Caco-2 (cell line): ENCODE results near the gene INAFM2. TPM values are rescaled to one million over a fixed set of nuclear protein-coding genes. Genes with fewer than 3 reads are reported as not detected.

Experiments
- Bru-seq: library from RNA; stranded (reverse); fragments of 400-500 nt; gene quantifications from one replicate; lab custom pipeline; 2021; lab: Mats Ljungman, UMichigan
- BruChase-seq, 2 experiments: library from RNA; stranded (reverse); fragments of 400-500 nt; gene quantifications; one replicate each; lab custom pipeline; 2021; lab: Mats Ljungman, UMichigan
- BruUV-seq: library from RNA; stranded (reverse); fragments of 400-500 nt; replicated peaks from 2 replicates; lab custom pipeline; 2021; lab: Mats Ljungman, UMichigan
- CTCF ChIA-PET: fragments of 300-600 bp; sonication (Branson Sonifier 250); formaldehyde crosslinking; loops from one replicate; lab custom pipeline; 2022; ENCODE audit warnings: antibody characterized with exemption; lab: Charles Lee
- POLR2A ChIA-PET: fragments of 300-600 bp; sonication (Branson Sonifier 250); formaldehyde crosslinking; loops from one replicate; lab custom pipeline; 2022; ENCODE audit warnings: antibody characterized with exemption; lab: Charles Lee
- DNase-seq, 2 experiments: peaks; one replicate each; pipeline versions ENCODE4 v3.0.0 to v3.0.0-alpha.2; 2020 to 2022
- H3K27me3 ChIP-seq: replicated peaks from 2 replicates; pipeline ENCODE4 v1.6.0; 2011; ENCODE audit warnings: low read length; ENCODE audit not compliant: control insufficient read depth, insufficient read depth
- H3K36me3 ChIP-seq: 2 replicates; pipeline ENCODE4 v1.5.1; 2011; ENCODE audit warnings: low read length; ENCODE audit not compliant: control insufficient read depth, insufficient read depth
- H3K4me1 ChIP-seq: fragments of 250-450 bp; sonication (Bioruptor Pico); 2 replicates; pipeline ENCODE4 v1.5.1; 2020; ENCODE audit warnings: mild to moderate bottlenecking
- H3K4me3 ChIP-seq: 2 replicates; pipeline ENCODE4 v1.5.1; 2011; ENCODE audit warnings: low read depth, mild to moderate bottlenecking, control low read depth, low read length
- H3K9me3 ChIP-seq: fragments of 250-450 bp; sonication (Bioruptor Pico); 2 replicates; pipeline ENCODE4 v1.5.1; 2020; ENCODE audit warnings: mild to moderate bottlenecking, moderate library complexity
- H3K27ac Mint-ChIP-seq: one replicate; pipeline ENCODE4 v1.8.0; 2022; ENCODE audit warnings: mixed read lengths; ENCODE audit not compliant: unreplicated experiment
- H3K27me3 Mint-ChIP-seq: one replicate; pipeline ENCODE4 v1.8.0; 2022; ENCODE audit warnings: mixed read lengths; ENCODE audit not compliant: insufficient read depth, unreplicated experiment
- H3K36me3 Mint-ChIP-seq: one replicate; pipeline ENCODE4 v1.8.0; 2022; ENCODE audit warnings: mild to moderate bottlenecking, mixed read lengths; ENCODE audit not compliant: insufficient read depth, unreplicated experiment
- H3K4me1 Mint-ChIP-seq: one replicate; pipeline ENCODE4 v1.8.0; 2022; ENCODE audit warnings: low read depth, mixed read lengths; ENCODE audit not compliant: unreplicated experiment
- H3K4me3 Mint-ChIP-seq: one replicate; pipeline ENCODE4 v1.8.0; 2022; ENCODE audit warnings: mild to moderate bottlenecking, moderate library complexity, mixed read lengths; ENCODE audit not compliant: unreplicated experiment
- H3K9me3 Mint-ChIP-seq: one replicate; pipeline ENCODE4 v1.8.0; 2022; ENCODE audit warnings: mixed read lengths; ENCODE audit not compliant: unreplicated experiment
- intact Hi-C: fragments of 100-400 bp; cut with micrococcal nuclease; formaldehyde crosslinking; loops from one replicate; pipeline ENCODE4 v1.10.0; 2022; ENCODE audit not compliant: unreplicated experiment
- long read RNA-seq: library from polyadenylated mRNA; stranded (forward); transcript quantifications from one replicate; pipeline ENCODE4 v2.0.0, GENCODE V29; 2022
- total RNA-seq: library from RNA; stranded (reverse); gene quantifications from 2 replicates; pipeline ENCODE4 v1.2.3, GENCODE V29; 2022
- TF ChIP-seq, protein P1 (sequence below), 2 experiments: fragments of 200-600 bp in 1 of 2; IDR thresholded peaks; 1 replicate in 1 of 2; 2 replicates in 1 of 2; pipeline versions ENCODE4 v1.5.1 to v1.8.0; 2011 to 2022; ENCODE audit warnings: antibody characterized with exemption in 1 of 2, control low read depth in 1 of 2, inconsistent platforms in 1 of 2, low read depth in 1 of 2, low read length in 1 of 2, mild to moderate bottlenecking in 1 of 2, moderate library complexity in 1 of 2; ENCODE audit not compliant: insufficient read depth in 1 of 2, severe bottlenecking in 1 of 2, unreplicated experiment in 1 of 2

The INAFM2 gene
- total RNA-seq (13.4 and 15.4 TPM in 2 replicates), Bru-seq, nascent RNA (percentile 67 among the genes with signal in this experiment), BruChase-seq, experiment 1, labeled RNA remaining after a 2-hour chase (percentile 91 among the genes with signal in this experiment), BruChase-seq, experiment 2, labeled RNA remaining after a 6-hour chase (percentile 77 among the genes with signal in this experiment)
- long read RNA-seq, transcript INAFM2-202 (1 exons, 3,052 nt), result major isoform, 8 of 8 reads
- long read RNA-seq, partial matches to known transcripts, result 0 of 8 reads
- long read RNA-seq, other reads (novel, unspliced or antisense), result 0 of 8 reads

- no TSS peak for BruUV-seq
- TF ChIP-seq, protein P1, sequence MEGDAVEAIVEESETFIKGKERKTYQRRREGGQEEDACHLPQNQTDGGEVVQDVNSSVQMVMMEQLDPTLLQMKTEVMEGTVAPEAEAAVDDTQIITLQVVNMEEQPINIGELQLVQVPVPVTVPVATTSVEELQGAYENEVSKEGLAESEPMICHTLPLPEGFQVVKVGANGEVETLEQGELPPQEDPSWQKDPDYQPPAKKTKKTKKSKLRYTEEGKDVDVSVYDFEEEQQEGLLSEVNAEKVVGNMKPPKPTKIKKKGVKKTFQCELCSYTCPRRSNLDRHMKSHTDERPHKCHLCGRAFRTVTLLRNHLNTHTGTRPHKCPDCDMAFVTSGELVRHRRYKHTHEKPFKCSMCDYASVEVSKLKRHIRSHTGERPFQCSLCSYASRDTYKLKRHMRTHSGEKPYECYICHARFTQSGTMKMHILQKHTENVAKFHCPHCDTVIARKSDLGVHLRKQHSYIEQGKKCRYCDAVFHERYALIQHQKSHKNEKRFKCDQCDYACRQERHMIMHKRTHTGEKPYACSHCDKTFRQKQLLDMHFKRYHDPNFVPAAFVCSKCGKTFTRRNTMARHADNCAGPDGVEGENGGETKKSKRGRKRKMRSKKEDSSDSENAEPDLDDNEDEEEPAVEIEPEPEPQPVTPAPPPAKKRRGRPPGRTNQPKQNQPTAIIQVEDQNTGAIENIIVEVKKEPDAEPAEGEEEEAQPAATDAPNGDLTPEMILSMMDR (IDR thresholded peaks at IDR 0.05; ENCODE audit: insufficient read depth in 1 of 2, low read depth in 1 of 2, low read length in 1 of 2, severe bottlenecking in 1 of 2, unreplicated experiment in 1 of 2), result peak; percentile 69 to 72
- intact Hi-C loops, result loop anchor here (5.0 kb wide), 1 partner anchor 99 kb away; no protein-coding TSS in a partner anchor
- Histone ChIP-seq H3K4me3 (peak within 1 kb of the TSS; percentile 74), H3K4me1 (peaks cover 16% of the 10 kb centered on the region), H3K9me3 (no peaks in the 10 kb centered on the region), H3K36me3 (peaks cover 1% of the 10 kb centered on the region; the same call in 1 of the 2 replicates), H3K27me3 (no peaks in the 10 kb centered on the region)
- Mint-ChIP-seq H3K9me3 (no peaks in the 10 kb centered on the region), H3K4me3 (peak within 1 kb of the TSS; percentile 66), H3K4me1 (peaks cover 25% of the 10 kb centered on the region), H3K27me3 (no peaks in the 10 kb centered on the region), H3K36me3 (peaks cover 6% of the 10 kb centered on the region), H3K27ac (no peak within 1 kb of the TSS)
- CTCF ChIA-PET, result interaction anchor here (0.6 to 1.5 kb wide), 17 partner anchors 13 to 217 kb away, joined by 3 to 47 read pairs (median 4); partner anchors contain the start of genes CCDC9B, IVD and KNSTRN
- DNase-seq, result peak; percentile 90 to 93
- POLR2A ChIA-PET, result interaction anchor here (0.6 kb wide), 1 partner anchor 9 kb away, joined by 3 read pairs; no protein-coding TSS in a partner anchor
These were observed at the start of gene INAFM2 for GRCh38 chr15:40323239-40323952. INAFM2 (plus strand) TSS chr15:40323692; CDS start chr15:40324056, 364 bp downstream.

- intact Hi-C loops, result loop anchor here (1.0 kb wide), 2 partner anchors 57 to 229 kb away; no protein-coding TSS in a partner anchor
- no peak overlapping the region for H3K4me3 ChIP-seq
- no peaks in the 10 kb centered on the region for H3K9me3 ChIP-seq
- no peaks in the 10 kb centered on the region; the same call in 1 of the 2 replicates for H3K36me3 ChIP-seq
- DNase-seq, result peak; percentile 74 to 89
- H3K4me1 ChIP-seq, result no peaks in the 10 kb centered on the region; the same call in 1 of the 2 replicates
- TF ChIP-seq, protein P1 (IDR thresholded peaks at IDR 0.05; ENCODE audit: insufficient read depth in 1 of 2, low read depth in 1 of 2, low read length in 1 of 2, severe bottlenecking in 1 of 2, unreplicated experiment in 1 of 2), result peak; percentile 100
- Mint-ChIP-seq H3K9me3 (no peaks in the 10 kb centered on the region), H3K4me1 (no peaks in the 10 kb centered on the region), H3K4me3 (no peak overlapping the region), H3K27ac (no peak overlapping the region), H3K27me3 (no peaks in the 10 kb centered on the region), H3K36me3 (peaks cover 16% of the 10 kb centered on the region)
- ChIA-PET CTCF (interaction anchor here (0.6 to 4.1 kb wide), 24 partner anchors 11 to 1112 kb away, joined by 3 to 67 read pairs (median 6); partner anchors contain the start of genes CCDC32, PAK6, PLCB2 and SRP14), POLR2A (interaction anchor here (0.5 to 0.6 kb wide), 2 partner anchors 57 to 686 kb away, joined by 3 to 4 read pairs; no protein-coding TSS in a partner anchor)
- H3K27me3 ChIP-seq, result no peaks in the 10 kb centered on the region
- BruUV-seq, result no TSS peak
These were observed 48.9 kb upstream of the INAFM2 start for GRCh38 chr15:40274350-40275274.
